A549 treated with RU486 at 1 μM for 4 hours (cell line): ENCODE results near the gene ZNF511. TPM values are rescaled to one million over a fixed set of nuclear protein-coding genes. Genes with fewer than 3 reads are reported as not detected.

Source experiments
- total RNA-seq: library from RNA; stranded (reverse); fragments of 200-300 nt; extraction: Qiagen RNA extraction; gene quantifications from 5 replicates; pipeline ENCODE4 v1.2.3, GENCODE V29; 2022; ENCODE audit warnings: low read depth

ZNF511 gene, protein sequence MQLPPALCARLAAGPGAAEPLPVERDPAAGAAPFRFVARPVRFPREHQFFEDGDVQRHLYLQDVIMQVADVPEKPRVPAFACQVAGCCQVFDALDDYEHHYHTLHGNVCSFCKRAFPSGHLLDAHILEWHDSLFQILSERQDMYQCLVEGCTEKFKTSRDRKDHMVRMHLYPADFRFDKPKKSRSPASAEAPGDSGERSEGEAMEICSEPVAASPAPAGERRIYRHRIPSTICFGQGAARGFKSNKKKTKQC
- total RNA-seq, result 66.0 to 79.6 TPM (median 70.4 TPM) in 5 replicates

DNA sequence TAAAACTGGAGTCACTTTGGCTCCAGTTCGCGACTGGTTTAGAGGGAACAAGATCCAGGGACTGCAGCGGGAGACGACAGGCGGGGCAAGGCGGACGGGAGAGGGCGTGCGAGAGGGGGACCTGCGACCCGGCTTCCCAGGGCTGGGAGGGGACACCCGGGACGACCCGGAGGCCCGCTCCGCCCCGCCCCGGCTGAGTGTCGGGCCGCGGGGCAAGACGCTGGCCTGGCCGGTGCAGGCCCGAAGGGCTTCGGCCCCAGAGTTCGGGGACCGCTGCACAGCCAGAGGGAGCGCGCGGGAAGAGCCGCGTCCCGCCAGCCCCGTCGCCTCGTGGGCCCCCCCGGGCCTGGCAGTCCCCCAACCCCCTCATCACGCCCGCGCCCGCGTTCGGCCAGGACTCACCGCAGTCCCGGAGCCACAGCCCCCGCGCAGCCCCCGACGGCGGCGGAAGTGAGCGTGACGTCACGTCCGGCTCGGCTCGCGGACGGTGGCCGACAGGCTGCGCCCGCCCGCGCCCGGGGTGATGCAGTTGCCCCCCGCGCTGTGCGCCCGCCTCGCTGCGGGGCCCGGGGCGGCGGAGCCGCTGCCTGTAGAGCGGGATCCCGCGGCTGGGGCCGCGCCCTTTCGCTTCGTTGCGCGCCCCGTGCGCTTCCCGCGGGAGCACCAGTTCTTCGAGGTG lies at the start of gene ZNF511, which contains the start of gene TUBGCP2:
Gene ZNF511, plus strand, starts transcription at position 494 of the 679 bp plus-strand sequence. Its CDS starts 30 bp downstream, at position 524.
Gene TUBGCP2, minus strand, starts transcription at position 452 of the 679 bp plus-strand sequence. CDS start 5,931 bp downstream, outside the sequence.

DNA sequence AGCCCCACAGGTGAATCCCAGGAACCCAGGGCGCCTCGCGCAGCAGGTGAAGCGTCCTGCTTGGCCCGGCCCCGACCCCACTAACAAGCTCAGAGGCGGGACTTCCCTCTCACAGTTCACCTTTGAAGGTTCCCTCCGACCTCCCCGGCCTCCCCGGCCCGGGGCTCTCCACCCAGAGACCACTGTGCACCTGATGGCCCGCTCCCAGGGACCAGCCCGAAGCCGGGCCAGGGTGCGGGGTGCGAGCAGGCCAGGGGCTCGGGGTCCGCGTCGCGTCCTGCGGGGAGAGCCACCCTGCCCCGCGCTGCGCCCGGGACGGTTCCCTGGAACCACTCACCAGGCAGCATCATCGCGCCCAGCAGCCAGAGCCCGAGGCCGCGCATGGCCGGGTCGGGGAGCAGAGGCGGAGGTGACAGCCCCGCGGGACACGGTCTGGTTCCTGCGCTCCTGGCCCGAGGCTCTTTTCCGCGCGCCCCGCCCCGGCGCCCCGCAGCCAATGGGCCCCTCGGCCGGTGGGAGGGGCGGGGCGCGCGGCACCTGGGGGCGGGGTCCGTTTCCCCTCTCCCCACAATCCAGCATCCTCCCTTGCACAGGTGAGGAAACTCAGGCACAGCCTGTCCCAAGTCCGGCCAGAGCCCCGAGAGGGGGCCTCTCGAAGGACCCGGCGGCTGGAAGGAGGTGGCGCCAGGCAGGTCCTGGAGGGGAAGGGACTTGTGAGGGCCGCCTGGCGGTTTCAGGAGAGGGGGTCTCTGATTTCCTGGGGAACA lies 32.1 kb upstream of the ZNF511 start, which contains the start of gene ADAM8:
Gene ADAM8, minus strand, starts transcription at position 434 of the 767 bp plus-strand sequence. Its CDS starts 51 bp downstream, at position 383.

DNA sequence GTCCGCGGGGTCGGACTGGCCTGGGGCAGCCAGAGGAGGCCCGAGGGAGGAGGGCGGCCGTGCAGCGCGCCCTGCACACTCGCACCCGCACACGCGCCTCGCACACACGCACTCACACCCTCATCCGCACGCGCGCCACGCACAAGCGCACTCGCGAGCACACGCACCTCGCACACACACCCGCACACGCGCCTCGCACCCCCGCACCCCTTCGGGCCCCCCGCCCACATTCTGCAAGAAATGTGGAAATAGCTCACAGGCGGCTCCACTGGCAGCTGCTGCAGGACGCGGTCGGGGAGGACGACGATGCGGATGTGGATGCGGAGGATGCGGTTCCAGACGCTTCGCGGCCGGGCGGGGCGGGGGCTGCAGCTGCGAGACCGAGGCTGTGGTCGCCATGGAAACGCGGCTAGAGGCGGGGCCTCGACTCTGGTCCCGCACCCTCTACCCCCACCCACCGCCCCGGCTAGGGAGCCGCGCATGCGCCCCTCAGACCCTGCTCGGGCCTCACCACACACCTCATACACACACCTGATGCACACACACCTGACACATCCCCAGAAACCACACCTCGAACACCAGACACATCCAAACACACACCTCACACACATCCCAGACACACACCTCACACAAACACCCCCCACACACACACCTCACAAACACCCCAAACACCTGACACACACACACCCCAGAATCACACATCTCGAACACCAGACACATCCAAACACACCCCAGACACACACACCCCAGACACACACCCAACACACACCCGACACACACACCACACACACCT lies 28.1 kb downstream of the ZNF511 start, which contains the start of gene CALY:
Gene CALY, minus strand, starts transcription at position 320 of the 793 bp plus-strand sequence. CDS start 7,907 bp downstream, outside the sequence.

DNA sequence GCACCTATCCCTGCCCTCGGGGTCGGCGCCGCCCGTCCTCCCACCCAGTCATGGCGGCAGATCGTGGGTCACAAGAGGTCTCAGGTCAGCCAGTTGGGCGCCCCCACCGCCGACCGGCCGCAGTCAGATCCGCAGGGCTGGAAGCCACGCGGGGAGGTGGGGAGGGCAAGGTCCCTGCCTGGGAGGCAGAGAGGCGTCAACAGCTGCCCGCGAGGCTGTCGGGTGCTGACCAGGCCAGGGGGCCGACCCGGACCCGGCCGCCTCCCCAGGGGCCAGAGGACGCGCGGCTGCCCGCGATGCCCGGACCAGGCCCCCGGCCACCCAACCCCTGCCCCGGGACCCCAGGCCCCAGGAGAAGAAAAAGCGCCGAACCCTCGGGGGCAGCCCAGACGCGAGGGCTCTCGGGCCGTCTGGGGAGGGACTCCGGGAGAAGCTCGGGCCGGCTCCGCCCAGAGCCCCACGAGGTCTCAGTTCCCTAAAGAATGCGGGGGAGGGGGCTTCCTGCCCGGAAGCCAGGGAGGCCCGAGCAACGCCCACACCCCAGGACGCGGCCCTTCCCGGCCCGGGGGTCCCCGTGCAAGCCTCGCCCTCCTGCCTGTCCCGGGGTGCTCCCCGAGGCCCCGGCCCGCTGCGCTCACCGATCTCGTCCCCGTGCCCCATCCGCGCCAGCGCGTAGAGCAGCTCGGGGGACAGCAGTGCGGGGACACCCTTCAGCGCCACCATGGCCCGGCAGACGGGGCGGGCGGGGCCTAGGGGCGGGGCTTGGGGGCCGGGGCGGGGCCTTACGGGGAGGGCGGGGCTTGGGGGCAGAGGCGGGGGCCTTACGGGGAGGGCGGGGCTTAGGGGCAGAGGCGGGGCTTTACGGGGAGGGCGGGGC lies 48.8 kb downstream of the ZNF511 start, which contains the start of gene FUOM:
Gene FUOM, minus strand, starts transcription at position 735 of the 877 bp plus-strand sequence. Its CDS starts 12 bp downstream, at position 723.

Other genes with a start within 250 kb of the ZNF511 start
- 0.02 to 0.07 TPM in 2 of 5 replicates, not detected in the others for gene ADGRA1, start 221.0 kb upstream of the ZNF511 start, total RNA-seq
- gene KNDC1, start 148.7 kb upstream of the ZNF511 start, total RNA-seq, result 0.77 to 2.4 TPM (median 0.94 TPM) in 5 replicates
- 0.08 to 0.16 TPM (median 0.16 TPM) in 3 of 5 replicates, not detected in the others for gene UTF1, start 78.7 kb upstream of the ZNF511 start, total RNA-seq
- gene VENTX, start 71.1 kb upstream of the ZNF511 start, total RNA-seq, result not detected in 5 replicates
- 1.3 to 4.3 TPM (median 3.7 TPM) in 5 replicates for gene ADAM8, start 32.0 kb upstream of the ZNF511 start, total RNA-seq
- gene TUBGCP2, start within 50 bp of the ZNF511 start, total RNA-seq, result 32.0 to 44.5 TPM (median 43.6 TPM) in 5 replicates
- gene CALY, start 28.0 kb downstream of the ZNF511 start, total RNA-seq, result 0.54 to 1.3 TPM (median 0.72 TPM) in 5 replicates
- gene PRAP1, start 38.5 kb downstream of the ZNF511 start, total RNA-seq, result 0.15 to 0.84 TPM (median 0.29 TPM) in 3 of 5 replicates, not detected in the others
- 10.7 to 19.0 TPM (median 13.1 TPM) in 5 replicates for gene FUOM, start 49.1 kb downstream of the ZNF511 start, total RNA-seq
- gene ECHS1, start 64.4 kb downstream of the ZNF511 start, total RNA-seq, result 132 to 169 TPM (median 145 TPM) in 5 replicates
- 1.5 to 2.2 TPM (median 1.8 TPM) in 5 replicates for gene PAOX, start 70.3 kb downstream of the ZNF511 start, total RNA-seq
- 38.1 to 53.7 TPM (median 51.4 TPM) in 5 replicates for gene MTG1, start 85.2 kb downstream of the ZNF511 start, total RNA-seq
- gene SPRN, start 115.7 kb downstream of the ZNF511 start, total RNA-seq, result 0.11 to 0.28 TPM (median 0.15 TPM) in 5 replicates
- 0.06 to 0.27 TPM (median 0.22 TPM) in 5 replicates for gene SCART1, start 145.0 kb downstream of the ZNF511 start, total RNA-seq
- 0.18 to 0.35 TPM (median 0.22 TPM) in 5 replicates for gene CYP2E1, start 218.4 kb downstream of the ZNF511 start, total RNA-seq